Lung (tissue), 12 donors: ENCODE data around the gene STXBP6. TPM values are rescaled to one million over a fixed set of nuclear protein-coding genes. Genes with fewer than 3 reads are reported as not detected.
A peak's percentile ranks its signal among the peaks of the same experiment; 100 is the strongest.
"Not testable (repeated sequence)": the region's sequence is repeated elsewhere in the genome, so short reads cannot be mapped to it uniquely, and the experiment has no call there.

ENCODE experiments used
- ATAC-seq: fragments of 200-7000 bp; cut with Tn5 transposase; one replicate; pipeline ENCODE4 v1.9.1; 2020; ENCODE audit warnings: moderate number of reproducible peaks; ENCODE audit not compliant: insufficient read depth, low FRiP score
- DNase-seq, 3 donors: peaks; one replicate each; pipeline ENCODE4 v3.0.0-alpha.2; 2013 to 2017
- H3K27ac ChIP-seq, 2 donors: one replicate each; pipeline ENCODE4 v1.5.1; 2013; ENCODE audit warnings: mild to moderate bottlenecking in 2 of 2, moderate library complexity in 2 of 2, control low read depth in 1 of 2, inconsistent platforms in 1 of 2, low read depth in 1 of 2, low read length in 1 of 2
- H3K27me3 ChIP-seq, 3 donors: one replicate each; pipeline ENCODE4 v1.5.1; 2013; ENCODE audit warnings: low read length in 2 of 3; ENCODE audit not compliant: control insufficient read depth in 3 of 3, insufficient read depth in 3 of 3
- H3K36me3 ChIP-seq, 4 donors: one replicate each; pipeline ENCODE4 v1.5.1; 2013; ENCODE audit warnings: low read length in 4 of 4, mild to moderate bottlenecking in 1 of 4, moderate library complexity in 1 of 4; ENCODE audit not compliant: control insufficient read depth in 4 of 4, insufficient read depth in 4 of 4
- H3K4me1 ChIP-seq, 5 donors: one replicate each; pipeline ENCODE4 v1.5.1; 2013; ENCODE audit warnings: low read length in 5 of 5, mild to moderate bottlenecking in 2 of 5, moderate library complexity in 1 of 5; ENCODE audit not compliant: control insufficient read depth in 5 of 5, insufficient read depth in 5 of 5
- H3K4me3 ChIP-seq: one replicate; pipeline ENCODE4 v1.5.1; 2013; ENCODE audit warnings: mild to moderate bottlenecking, control low read depth, moderate library complexity
- H3K9ac ChIP-seq, 2 donors: one replicate each; pipeline ENCODE4 v1.5.1; 2013; ENCODE audit warnings: low read length in 2 of 2, control low read depth in 1 of 2; ENCODE audit not compliant: insufficient read depth in 1 of 2
- H3K9me3 ChIP-seq, 4 donors: one replicate each; pipeline ENCODE4 v1.5.1; 2013; ENCODE audit warnings: low read length in 3 of 4, mild to moderate bottlenecking in 1 of 4, moderate library complexity in 1 of 4; ENCODE audit not compliant: control insufficient read depth in 4 of 4, insufficient read depth in 3 of 4
- WGBS, 2 donors: extraction: QIAGEN DNeasy Blood & Tissue Kit; methylation state at CpG; one replicate each; pipeline ENCODE4 v1.1.7; 2013; 5-methylcytosine and 5-hydroxymethylcytosine counted together
- polyA plus RNA-seq, 2 donors: library from polyadenylated mRNA; stranded (reverse); fragments of 200-250 nt; gene quantifications; one replicate each; pipeline ENCODE4 v1.2.1, GENCODE V29; 2013
- total RNA-seq, 2 donors: library from RNA; depleted of rRNA in 1 of 2; stranded (reverse); fragments of >200 nt in 1 of 2; gene quantifications; one replicate each; pipeline ENCODE4 v1.2.1, GENCODE V29; 2014 to 2021
- TF ChIP-seq, protein P1 (sequence below): IDR thresholded peaks from 2 replicates; pipeline ENCODE4 v1.5.1; 2012; ENCODE audit warnings: mild to moderate bottlenecking; ENCODE audit errors: control extremely low read depth, extremely low read depth
- donor health status: control.
- donor health status: control.
- donor health status: Bipolar disorder and iron deficiency.
- donor health status: healthy.
- donor health status: DM: yes; HTN: yes; CAD: no.

Gene STXBP6
- total and polyA plus RNA-seq, 4 donors: 9.3 to 42.5 (median 10.5) TPM

DNA sequence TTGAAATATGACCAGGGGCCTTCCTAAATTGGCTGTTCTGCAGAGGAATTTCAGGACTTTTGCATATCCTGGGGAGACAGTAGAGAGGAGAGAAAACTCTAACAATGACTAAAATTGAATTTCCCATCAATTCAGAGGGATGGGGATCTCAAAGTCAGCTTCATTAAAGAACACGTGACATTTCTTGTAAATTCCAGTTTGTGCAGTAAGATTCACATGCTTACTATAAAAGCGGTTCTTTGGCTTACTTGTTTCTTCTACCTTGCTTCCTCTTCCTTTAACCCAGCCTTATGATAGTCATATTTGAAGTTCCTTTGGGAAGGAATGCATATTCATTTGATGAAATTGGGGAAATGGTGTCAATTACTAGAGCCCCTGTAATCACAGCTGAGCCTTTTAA is 272.3 kb downstream of the STXBP6 start:
- no peaks in the 10 kb centered on the region for H3K36me3 ChIP-seq
- H3K27ac ChIP-seq: no peak overlapping the region
- ATAC-seq (no peak), DNase-seq (no peak)
- TF ChIP-seq, protein P1, sequence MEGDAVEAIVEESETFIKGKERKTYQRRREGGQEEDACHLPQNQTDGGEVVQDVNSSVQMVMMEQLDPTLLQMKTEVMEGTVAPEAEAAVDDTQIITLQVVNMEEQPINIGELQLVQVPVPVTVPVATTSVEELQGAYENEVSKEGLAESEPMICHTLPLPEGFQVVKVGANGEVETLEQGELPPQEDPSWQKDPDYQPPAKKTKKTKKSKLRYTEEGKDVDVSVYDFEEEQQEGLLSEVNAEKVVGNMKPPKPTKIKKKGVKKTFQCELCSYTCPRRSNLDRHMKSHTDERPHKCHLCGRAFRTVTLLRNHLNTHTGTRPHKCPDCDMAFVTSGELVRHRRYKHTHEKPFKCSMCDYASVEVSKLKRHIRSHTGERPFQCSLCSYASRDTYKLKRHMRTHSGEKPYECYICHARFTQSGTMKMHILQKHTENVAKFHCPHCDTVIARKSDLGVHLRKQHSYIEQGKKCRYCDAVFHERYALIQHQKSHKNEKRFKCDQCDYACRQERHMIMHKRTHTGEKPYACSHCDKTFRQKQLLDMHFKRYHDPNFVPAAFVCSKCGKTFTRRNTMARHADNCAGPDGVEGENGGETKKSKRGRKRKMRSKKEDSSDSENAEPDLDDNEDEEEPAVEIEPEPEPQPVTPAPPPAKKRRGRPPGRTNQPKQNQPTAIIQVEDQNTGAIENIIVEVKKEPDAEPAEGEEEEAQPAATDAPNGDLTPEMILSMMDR: no peak
- H3K4me1 ChIP-seq: peaks cover 0 to 36% (median 1%) of the 10 kb centered on the region in 5 donors
- WGBS, 2 donors: 96 to 97% methylated on average over 2 of the region's 2 CpGs
- H3K9me3 ChIP-seq: no peaks in the 10 kb centered on the region
- no peak overlapping the region for H3K4me3 ChIP-seq
- no peaks in the 10 kb centered on the region for H3K27me3 ChIP-seq
- no peak overlapping the region for H3K9ac ChIP-seq

DNA sequence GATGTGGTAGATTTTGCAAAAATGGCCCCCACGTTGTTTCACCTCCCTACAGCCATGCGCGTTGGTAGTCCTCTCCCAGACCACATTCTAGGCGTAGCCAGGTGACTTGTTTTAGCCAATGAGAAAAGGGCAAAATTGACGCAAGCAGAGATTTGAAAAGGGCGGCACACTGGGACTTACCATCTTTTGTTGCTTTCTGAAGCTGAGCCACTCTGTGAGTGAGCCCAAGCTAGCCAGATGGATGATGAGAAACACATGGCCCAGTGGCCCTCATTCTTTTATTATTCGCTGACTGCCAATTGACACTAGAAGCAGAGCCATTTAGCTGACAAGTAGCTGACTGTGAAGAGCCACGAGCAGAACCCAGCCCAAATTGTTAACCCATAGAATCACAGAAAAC is 274.0 kb downstream of the STXBP6 start:
- DNase-seq: peak; percentile 61 to 88 (median 84)
- Histone ChIP-seq H3K4me3 (no peak overlapping the region), H3K27ac (no peak overlapping the region), H3K4me1 (peaks cover 0 to 35% (median 1%) of the 10 kb centered on the region in 5 donors), H3K36me3 (no peaks in the 10 kb centered on the region), H3K27me3 (no peaks in the 10 kb centered on the region), H3K9ac (no peak overlapping the region), H3K9me3 (no peaks in the 10 kb centered on the region)
- ATAC-seq: no peak
- TF ChIP-seq, protein P1: no peak
- 90 to 92% methylated on average over 8 of the region's 8 CpGs for WGBS, 2 donors

DNA sequence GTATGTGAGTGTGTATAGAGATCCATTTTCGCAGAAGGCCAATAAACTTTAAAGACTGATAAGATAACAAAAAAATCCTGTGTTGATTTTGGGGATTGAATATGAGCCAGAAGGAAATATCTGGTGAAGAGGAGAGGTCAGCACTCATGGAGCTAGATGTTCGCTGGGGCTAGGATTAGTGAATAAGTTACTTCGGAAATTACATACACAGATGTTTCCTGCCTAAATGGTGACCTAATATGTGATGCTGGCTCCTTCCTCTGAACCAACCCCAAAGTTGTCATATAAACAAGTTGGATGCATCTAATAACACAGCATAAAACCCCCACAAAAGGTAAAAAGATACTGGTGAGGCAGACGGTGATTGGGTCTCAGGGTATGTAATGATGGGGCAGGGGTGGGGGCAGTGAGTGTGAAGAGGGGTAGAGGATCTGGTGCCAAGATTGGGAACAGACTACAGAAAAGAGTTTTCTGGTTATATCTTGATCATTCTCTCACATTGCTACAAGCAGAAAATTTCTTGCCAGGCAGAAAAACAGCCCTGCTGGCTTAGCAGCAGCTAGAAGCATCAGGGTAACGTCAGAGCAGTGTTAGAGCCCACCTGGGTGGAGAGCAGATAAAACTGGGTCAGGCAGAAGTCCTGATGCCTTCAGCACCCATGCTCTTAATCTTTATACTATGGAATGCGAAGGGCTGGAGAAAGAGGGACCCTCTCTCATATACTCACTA is 275.6 kb downstream of the STXBP6 start:
- H3K9me3 ChIP-seq: no peaks in the 10 kb centered on the region
- no peak overlapping the region for H3K9ac ChIP-seq
- H3K4me3 ChIP-seq: no peak overlapping the region
- H3K27ac ChIP-seq: peak overlapping the region in 1 of 2 donors; percentile 75
- H3K4me1 ChIP-seq: peaks cover 0 to 24% (median 1%) of the 10 kb centered on the region in 5 donors
- H3K36me3 ChIP-seq: no peaks in the 10 kb centered on the region
- DNase-seq (peak; percentile 88 to 98 (median 98)), ATAC-seq (peak; percentile 19)
- WGBS, 2 donors: 19 to 27% methylated on average over 6 of the region's 6 CpGs
- no peaks in the 10 kb centered on the region for H3K27me3 ChIP-seq
- TF ChIP-seq, protein P1: no peak

DNA sequence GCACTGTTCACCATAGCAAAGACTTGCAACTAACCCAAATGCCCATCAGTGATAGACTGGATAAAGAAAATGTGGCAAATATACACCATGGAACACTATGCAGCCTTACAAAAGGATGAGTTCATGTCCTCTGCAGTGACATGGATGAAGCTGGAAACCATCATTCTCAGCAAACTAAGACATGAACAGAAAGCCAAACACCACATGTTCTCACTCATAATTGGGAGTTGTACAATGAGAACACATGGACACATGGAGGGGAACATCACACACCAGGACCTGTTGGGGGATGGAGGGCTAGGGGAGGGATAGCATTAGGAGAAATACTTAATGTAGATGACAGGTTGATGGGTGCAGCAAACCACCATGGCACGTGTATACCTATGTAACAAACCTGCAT is 276.4 kb downstream of the STXBP6 start:
- H3K27ac ChIP-seq, H3K4me3 ChIP-seq, H3K27me3 ChIP-seq, H3K9me3 ChIP-seq, H3K36me3 ChIP-seq, H3K9ac ChIP-seq, ATAC-seq: not testable (repeated sequence)
- peaks cover 0 to 24% (median 0%) of the 10 kb centered on the region in 5 donors for H3K4me1 ChIP-seq
- WGBS, 2 donors: 38 to 39% methylated on average over 1 of the region's 1 CpG
- DNase-seq: peak in 2 of 3 donors; percentile 61 to 65
